Osteoblast (primary cell): ENCODE data around the gene MEGF11. TPM values are rescaled to one million over a fixed set of nuclear protein-coding genes. Genes with fewer than 3 reads are reported as not detected.

ENCODE experiments used
- DNase-seq: peaks from one replicate; pipeline ENCODE4 v3.0.0; 2011; ENCODE audit warnings: low spot score, mixed read lengths; ENCODE audit not compliant: insufficient read length; ENCODE audit errors: missing footprints
- H2AFZ ChIP-seq: 2 replicates; pipeline ENCODE4 v1.6.0; 2011; ENCODE audit warnings: mild to moderate bottlenecking, low read length
- H3K27ac ChIP-seq: 2 replicates; pipeline ENCODE4 v1.5.1; 2011; ENCODE audit warnings: mild to moderate bottlenecking, low read depth, low read length, moderate library complexity
- H3K27me3 ChIP-seq: 2 replicates; pipeline ENCODE4 v1.6.0; 2012; ENCODE audit warnings: mild to moderate bottlenecking, control low read depth, inconsistent platforms, low read length, moderate library complexity; ENCODE audit not compliant: insufficient read depth
- H3K36me3 ChIP-seq: 2 replicates; pipeline ENCODE4 v1.5.1; 2011; ENCODE audit warnings: mild to moderate bottlenecking, low read length, control low read depth, moderate library complexity; ENCODE audit not compliant: insufficient read depth
- H3K4me1 ChIP-seq: 2 replicates; pipeline ENCODE4 v1.5.1; 2011; ENCODE audit warnings: mild to moderate bottlenecking, low read length, control low read depth, moderate library complexity; ENCODE audit not compliant: insufficient read depth
- H3K4me2 ChIP-seq: 2 replicates; pipeline ENCODE4 v1.6.0; 2011; ENCODE audit warnings: mild to moderate bottlenecking, low read length; ENCODE audit not compliant: insufficient read depth
- H3K4me3 ChIP-seq: fragments of 200-600 bp; sonication (generic); 3 replicates; pipeline ENCODE4 v1.5.1; 2012; ENCODE audit warnings: mild to moderate bottlenecking, low read length, inconsistent platforms; ENCODE audit not compliant: insufficient read depth
- H3K79me2 ChIP-seq: 2 replicates; pipeline ENCODE4 v1.6.0; 2012; ENCODE audit warnings: mild to moderate bottlenecking, low read length, control low read depth, inconsistent platforms; ENCODE audit not compliant: insufficient read depth
- H3K9me3 ChIP-seq: 2 replicates; pipeline ENCODE4 v1.5.1; 2011; ENCODE audit warnings: low read depth, low read length, control low read depth
- H4K20me1 ChIP-seq: 2 replicates; pipeline ENCODE4 v1.6.0; 2012; ENCODE audit warnings: mild to moderate bottlenecking, low read length, control low read depth; ENCODE audit not compliant: insufficient read depth
- CTCF ChIP-seq: IDR thresholded peaks from 2 replicates; pipeline ENCODE4 v1.5.1; 2011; ENCODE audit warnings: mild to moderate bottlenecking, low read depth, low read length, moderate library complexity; ENCODE audit errors: extremely low read depth
- total RNA-seq: library from RNA; depleted of rRNA; stranded (reverse); fragments of >200 nt; gene quantifications from 2 replicates; pipeline ENCODE4 v1.2.3, GENCODE V29; 2012

The MEGF11 gene
- total RNA-seq, 1 donor = not detected

- Histone ChIP-seq H4K20me1 (no peaks in the 10 kb centered on the region), H3K27ac (no peak overlapping the region), H2AFZ (no peak overlapping the region), H3K4me3 (no peak overlapping the region), H3K4me2 (no peak overlapping the region), H3K9me3 (no peaks in the 10 kb centered on the region), H3K4me1 (no peaks in the 10 kb centered on the region), H3K79me2 (no peaks in the 10 kb centered on the region), H3K27me3 (peaks cover 30% of the 10 kb centered on the region), H3K36me3 (no peaks in the 10 kb centered on the region)
- no peak for TF ChIP-seq CTCF
- DNase-seq = no peak
Measured at GRCh38 chr15:66222273-66223198, 31.0 kb downstream of the MEGF11 start.

GRCh38 chr15:66221126-66221525 lies 32.4 kb downstream of the MEGF11 start:
- H3K4me3 ChIP-seq = no peak overlapping the region
- no peaks in the 10 kb centered on the region for H3K36me3 ChIP-seq
- H3K4me2 ChIP-seq = no peak overlapping the region
- H3K27ac ChIP-seq = no peak overlapping the region
- no peaks in the 10 kb centered on the region for H4K20me1 ChIP-seq
- DNase-seq = no peak
- no peak for TF ChIP-seq CTCF
- H2AFZ ChIP-seq = no peak overlapping the region
- no peaks in the 10 kb centered on the region for H3K4me1 ChIP-seq
- H3K9me3 ChIP-seq = no peaks in the 10 kb centered on the region
- peaks cover 36% of the 10 kb centered on the region for H3K27me3 ChIP-seq
- H3K79me2 ChIP-seq = no peaks in the 10 kb centered on the region

GRCh38 chr15:66220601-66221000 lies 32.9 kb downstream of the MEGF11 start:
- TF ChIP-seq CTCF = no peak
- no peak overlapping the region for H2AFZ ChIP-seq

GRCh38 chr15:66219339-66219738 lies 34.2 kb downstream of the MEGF11 start:
- Histone ChIP-seq H3K27ac (no peak overlapping the region), H3K4me2 (no peak overlapping the region), H3K36me3 (no peaks in the 10 kb centered on the region), H3K9me3 (no peaks in the 10 kb centered on the region), H4K20me1 (no peaks in the 10 kb centered on the region), H3K27me3 (peaks cover 40% of the 10 kb centered on the region), H3K79me2 (no peaks in the 10 kb centered on the region), H2AFZ (no peak overlapping the region), H3K4me1 (no peaks in the 10 kb centered on the region), H3K4me3 (no peak overlapping the region)
- no peak for TF ChIP-seq CTCF
- DNase-seq = no peak

More at GRCh38 chr15:66220601-66221000, 32.9 kb downstream of the MEGF11 start:
- no peak overlapping the region for H3K4me3 ChIP-seq
- H3K4me1 ChIP-seq = no peaks in the 10 kb centered on the region
- no peaks in the 10 kb centered on the region for H4K20me1 ChIP-seq
- no peaks in the 10 kb centered on the region for H3K79me2 ChIP-seq
- no peaks in the 10 kb centered on the region for H3K36me3 ChIP-seq
- no peak for DNase-seq
- peaks cover 37% of the 10 kb centered on the region for H3K27me3 ChIP-seq
- H3K4me2 ChIP-seq = no peak overlapping the region
- H3K27ac ChIP-seq = no peak overlapping the region
- H3K9me3 ChIP-seq = no peaks in the 10 kb centered on the region
